CD14-positive monocyte (primary cell): ENCODE measurements around the gene MAVS. TPM values are rescaled to one million over a fixed set of nuclear protein-coding genes. Genes with fewer than 3 reads are reported as not detected.
A peak's percentile ranks its signal among the peaks of the same experiment; 100 is the strongest.

Experiments
- DNase-seq, 3 donors: peaks; one replicate each; pipeline ENCODE4 v3.0.0-alpha.2; 2011 to 2022
- H2AFZ ChIP-seq: 2 replicates; pipeline ENCODE4 v1.6.0; 2012; ENCODE audit warnings: mild to moderate bottlenecking, low read depth, low read length, inconsistent platforms; ENCODE audit not compliant: insufficient read depth, poor library complexity, severe bottlenecking
- H3K27ac ChIP-seq, 2 donors: 1 replicate in 1 of 2; 2 replicates in 1 of 2; pipeline ENCODE4 v1.5.1; 2012 to 2013; ENCODE audit warnings: low read length in 2 of 2, control low read depth in 1 of 2, inconsistent platforms in 1 of 2, low read depth in 1 of 2, mild to moderate bottlenecking in 1 of 2
- H3K27me3 ChIP-seq, 2 donors: one replicate each; pipeline versions ENCODE4 v1.6.0 to v1.6.1; 2011 to 2013; ENCODE audit warnings: low read length in 2 of 2; ENCODE audit not compliant: control insufficient read depth in 2 of 2, insufficient read depth in 2 of 2
- H3K36me3 ChIP-seq, 2 donors: replicated peaks in 1 of 2; 1 replicate in 1 of 2; 2 replicates in 1 of 2; pipeline versions ENCODE4 v1.5.1 to v1.6.1; 2012 to 2013; ENCODE audit warnings: low read length in 2 of 2, control low read depth in 1 of 2, inconsistent platforms in 1 of 2, mild to moderate bottlenecking in 1 of 2; ENCODE audit not compliant: insufficient read depth in 2 of 2, control insufficient read depth in 1 of 2
- H3K4me1 ChIP-seq, 2 donors: 1 replicate in 1 of 2; 2 replicates in 1 of 2; pipeline versions ENCODE4 v1.5.1 to v1.6.1; 2012 to 2013; ENCODE audit warnings: low read length in 2 of 2, control low read depth in 1 of 2, inconsistent platforms in 1 of 2, mild to moderate bottlenecking in 1 of 2, moderate library complexity in 1 of 2; ENCODE audit not compliant: insufficient read depth in 2 of 2, control insufficient read depth in 1 of 2
- H3K4me2 ChIP-seq: replicated peaks from 2 replicates; pipeline ENCODE3; 2012; ENCODE audit warnings: low read length, moderate library complexity, mild to moderate bottlenecking; ENCODE audit not compliant: poor library complexity, severe bottlenecking; ENCODE audit errors: extremely low read depth
- H3K4me3 ChIP-seq, 3 experiments: fragments of 200-600 bp in 1 of 3; sonication (generic) in 1 of 3; replicated peaks in 1 of 3; 1 replicate in 2 of 3; 2 replicates in 1 of 3; pipeline ENCODE4 v1.5.1; 2011 to 2013; ENCODE audit warnings: low read length in 3 of 3, mild to moderate bottlenecking in 3 of 3, control low read depth in 2 of 3, low read depth in 2 of 3, inconsistent platforms in 1 of 3, moderate library complexity in 1 of 3
- H3K79me2 ChIP-seq: 2 replicates; pipeline ENCODE4 v1.6.0; 2012; ENCODE audit warnings: mild to moderate bottlenecking, control low read depth, inconsistent platforms, low read length, moderate library complexity; ENCODE audit not compliant: insufficient read depth
- H3K9ac ChIP-seq: 2 replicates; pipeline ENCODE4 v1.6.0; 2017; ENCODE audit warnings: low read length, mild to moderate bottlenecking; ENCODE audit not compliant: insufficient read depth, poor library complexity, severe bottlenecking
- H3K9me3 ChIP-seq, 2 donors: replicated peaks in 1 of 2; 1 replicate in 1 of 2; 2 replicates in 1 of 2; pipeline versions ENCODE4 v1.5.1 to v1.6.1; 2012 to 2013; ENCODE audit warnings: low read length in 2 of 2, control low read depth in 1 of 2; ENCODE audit not compliant: control insufficient read depth in 1 of 2, insufficient read depth in 1 of 2
- H4K20me1 ChIP-seq: 2 replicates; pipeline ENCODE4 v1.6.0; 2012; ENCODE audit warnings: mild to moderate bottlenecking, low read length, control low read depth, moderate library complexity; ENCODE audit not compliant: insufficient read depth
- H3K27ac Mint-ChIP-seq, 7 donors: one replicate each; pipeline ENCODE4 v1.8.0; 2020; ENCODE audit warnings: mild to moderate bottlenecking in 7 of 7, mixed read lengths in 7 of 7, moderate library complexity in 6 of 7, inconsistent platforms in 2 of 7
- H3K27me3 Mint-ChIP-seq, 3 donors: one replicate each; pipeline ENCODE4 v1.8.0; 2021 to 2022; ENCODE audit warnings: low read depth in 3 of 3, mild to moderate bottlenecking in 3 of 3, mixed read lengths in 3 of 3, moderate library complexity in 3 of 3, inconsistent platforms in 1 of 3
- H3K36me3 Mint-ChIP-seq, 2 donors: one replicate each; pipeline ENCODE4 v1.8.0; 2020; ENCODE audit warnings: mixed read lengths in 2 of 2, inconsistent platforms in 1 of 2, mild to moderate bottlenecking in 1 of 2
- H3K4me1 Mint-ChIP-seq: one replicate; pipeline ENCODE4 v1.8.0; 2020; ENCODE audit warnings: mild to moderate bottlenecking, mixed read lengths
- H3K4me3 Mint-ChIP-seq, 2 donors: one replicate each; pipeline ENCODE4 v1.8.0; 2020; ENCODE audit warnings: mild to moderate bottlenecking in 2 of 2, mixed read lengths in 2 of 2, moderate library complexity in 1 of 2
- H3K9me3 Mint-ChIP-seq, 7 donors: one replicate each; pipeline ENCODE4 v1.8.0; 2020 to 2022; ENCODE audit warnings: mixed read lengths in 7 of 7, mild to moderate bottlenecking in 6 of 7, moderate library complexity in 6 of 7, inconsistent platforms in 2 of 7
- CTCF ChIP-seq: fragments of 200-600 bp; IDR thresholded peaks from one replicate; pipeline ENCODE4 v1.8.0; 2022; ENCODE audit warnings: antibody characterized with exemption, mild to moderate bottlenecking
- WGBS: methylation state at CpG from one replicate; pipeline ENCODE4 v1.1.5; 2013; ENCODE audit warnings: missing lambda C conversion rate; ENCODE audit not compliant: insufficient coverage; 5-methylcytosine and 5-hydroxymethylcytosine counted together
- intact Hi-C, 2 donors: fragments of 100-400 bp; cut with micrococcal nuclease; formaldehyde crosslinking; loops; one replicate each; pipeline versions ENCODE4 v1.15.0 to v1.15.1; 2023
- polyA plus RNA-seq, 3 donors: library from polyadenylated mRNA; depleted of rRNA in 1 of 3; unstranded in 2 of 3; stranded (reverse) in 1 of 3; fragments of 300-500 nt in 2 of 3; fragments of >200 nt in 1 of 3; fragmentation: Illumina TruSeq in 2 of 3; gene quantifications; 1 replicate in 2 of 3; 2 replicates in 1 of 3; pipeline ENCODE4 v1.2.3, GENCODE V29; 2012 to 2021

Gene MAVS
- polyA plus RNA-seq, 3 donors, result 1.8 to 16.6 (median 3.2) TPM

GRCh38 chr20:3812259-3812681 is 34.4 kb upstream of the MAVS start:
- no peaks in the 10 kb centered on the region for H3K9me3 ChIP-seq
- intact Hi-C loops, result loop anchor here in 1 of 2 donors (10.0 kb wide), 1 partner anchor 47 kb away; the partner anchor contains the start of gene ADISSP
- H2AFZ ChIP-seq, result peak overlapping the region; percentile 46
- H3K36me3 ChIP-seq, result no peaks in the 10 kb centered on the region
- peaks cover 0 to 3% (median 3%) of the 10 kb centered on the region in 3 donors for H3K27me3 Mint-ChIP-seq
- H3K4me2 ChIP-seq, result no peak overlapping the region
- H3K27ac Mint-ChIP-seq, result peak overlapping the region; percentile 97 to 99 (median 99)
- peaks cover 3 to 4% of the 10 kb centered on the region in 2 donors for H3K36me3 Mint-ChIP-seq
- no peak for DNase-seq
- H3K27ac ChIP-seq, result peak overlapping the region; percentile 93 to 100
- H3K27me3 ChIP-seq, result no peaks in the 10 kb centered on the region
- H3K9ac ChIP-seq, result peak overlapping the region; percentile 89
- H3K79me2 ChIP-seq, result no peaks in the 10 kb centered on the region
- no peaks in the 10 kb centered on the region for H4K20me1 ChIP-seq
- TF ChIP-seq CTCF, result no peak
- WGBS, result 95% methylated on average over 4 of the region's 9 CpGs
- H3K9me3 Mint-ChIP-seq, result peaks cover 0 to 6% (median 0%) of the 10 kb centered on the region in 7 donors
- peak overlapping the region; percentile 15 to 82 for H3K4me3 Mint-ChIP-seq
- peaks cover 54% of the 10 kb centered on the region for H3K4me1 Mint-ChIP-seq
- H3K4me3 ChIP-seq, result no peak overlapping the region
- H3K4me1 ChIP-seq, result peaks cover 56 to 58% of the 10 kb centered on the region in 2 donors

- DNase-seq, result no peak
- Mint-ChIP-seq H3K9me3 (peaks cover 0 to 5% (median 0%) of the 10 kb centered on the region in 7 donors), H3K27me3 (peaks cover 0 to 3% (median 3%) of the 10 kb centered on the region in 3 donors), H3K4me3 (no peak overlapping the region), H3K27ac (peak overlapping the region in 5 of 7 donors; percentile 84 to 99 (median 98)), H3K4me1 (peaks cover 46% of the 10 kb centered on the region), H3K36me3 (peaks cover 3 to 4% of the 10 kb centered on the region in 2 donors)
- H4K20me1 ChIP-seq, result no peaks in the 10 kb centered on the region
- H3K9ac ChIP-seq, result no peak overlapping the region
- H3K4me3 ChIP-seq, result no peak overlapping the region
- H3K27me3 ChIP-seq, result no peaks in the 10 kb centered on the region
- H3K36me3 ChIP-seq, result no peaks in the 10 kb centered on the region
- peak overlapping the region in 1 of 2 donors; percentile 100 for H3K27ac ChIP-seq
- H3K79me2 ChIP-seq, result no peaks in the 10 kb centered on the region
- no peaks in the 10 kb centered on the region for H3K9me3 ChIP-seq
- intact Hi-C loops, result loop anchor here in 1 of 2 donors (10.0 kb wide), 1 partner anchor 48 kb away; the partner anchor contains the start of gene ADISSP
- no peak for TF ChIP-seq CTCF
- H2AFZ ChIP-seq, result peak overlapping the region; percentile 41
- peaks cover 46 to 52% of the 10 kb centered on the region in 2 donors for H3K4me1 ChIP-seq
- 99% methylated on average over 6 of the region's 8 CpGs for WGBS
- H3K4me2 ChIP-seq, result no peak overlapping the region
These were observed 33.4 kb upstream of the MAVS start for GRCh38 chr20:3812975-3813847.
